Left renal cortex interstitium (tissue), 4 donors: Measurements from ENCODE around the gene RNF34. TPM values are rescaled to one million over a fixed set of nuclear protein-coding genes. Genes with fewer than 3 reads are reported as not detected.
"Not testable (repeated sequence)": the region's sequence is repeated elsewhere in the genome, so short reads cannot be mapped to it uniquely, and the experiment has no call there.

Experiments used
- DNase-seq, 4 donors: peaks; one replicate each; pipeline ENCODE4 v3.0.0-alpha.2; 2013; ENCODE audit warnings: low read depth in 4 of 4, low spot score in 2 of 4, missing footprints in 1 of 4
- polyA plus RNA-seq, 4 donors: library from polyadenylated mRNA; unstranded; fragments of 120-200 nt; gene quantifications; one replicate each; pipeline ENCODE4 v1.2.1, GENCODE V29; 2013; ENCODE audit not compliant: insufficient read length in 4 of 4

The RNF34 gene, protein sequence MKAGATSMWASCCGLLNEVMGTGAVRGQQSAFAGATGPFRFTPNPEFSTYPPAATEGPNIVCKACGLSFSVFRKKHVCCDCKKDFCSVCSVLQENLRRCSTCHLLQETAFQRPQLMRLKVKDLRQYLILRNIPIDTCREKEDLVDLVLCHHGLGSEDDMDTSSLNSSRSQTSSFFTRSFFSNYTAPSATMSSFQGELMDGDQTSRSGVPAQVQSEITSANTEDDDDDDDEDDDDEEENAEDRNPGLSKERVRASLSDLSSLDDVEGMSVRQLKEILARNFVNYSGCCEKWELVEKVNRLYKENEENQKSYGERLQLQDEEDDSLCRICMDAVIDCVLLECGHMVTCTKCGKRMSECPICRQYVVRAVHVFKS
- polyA plus RNA-seq: 10 to 100 TPM; 39.5 to 50.4 (median 45.7) TPM

DNA sequence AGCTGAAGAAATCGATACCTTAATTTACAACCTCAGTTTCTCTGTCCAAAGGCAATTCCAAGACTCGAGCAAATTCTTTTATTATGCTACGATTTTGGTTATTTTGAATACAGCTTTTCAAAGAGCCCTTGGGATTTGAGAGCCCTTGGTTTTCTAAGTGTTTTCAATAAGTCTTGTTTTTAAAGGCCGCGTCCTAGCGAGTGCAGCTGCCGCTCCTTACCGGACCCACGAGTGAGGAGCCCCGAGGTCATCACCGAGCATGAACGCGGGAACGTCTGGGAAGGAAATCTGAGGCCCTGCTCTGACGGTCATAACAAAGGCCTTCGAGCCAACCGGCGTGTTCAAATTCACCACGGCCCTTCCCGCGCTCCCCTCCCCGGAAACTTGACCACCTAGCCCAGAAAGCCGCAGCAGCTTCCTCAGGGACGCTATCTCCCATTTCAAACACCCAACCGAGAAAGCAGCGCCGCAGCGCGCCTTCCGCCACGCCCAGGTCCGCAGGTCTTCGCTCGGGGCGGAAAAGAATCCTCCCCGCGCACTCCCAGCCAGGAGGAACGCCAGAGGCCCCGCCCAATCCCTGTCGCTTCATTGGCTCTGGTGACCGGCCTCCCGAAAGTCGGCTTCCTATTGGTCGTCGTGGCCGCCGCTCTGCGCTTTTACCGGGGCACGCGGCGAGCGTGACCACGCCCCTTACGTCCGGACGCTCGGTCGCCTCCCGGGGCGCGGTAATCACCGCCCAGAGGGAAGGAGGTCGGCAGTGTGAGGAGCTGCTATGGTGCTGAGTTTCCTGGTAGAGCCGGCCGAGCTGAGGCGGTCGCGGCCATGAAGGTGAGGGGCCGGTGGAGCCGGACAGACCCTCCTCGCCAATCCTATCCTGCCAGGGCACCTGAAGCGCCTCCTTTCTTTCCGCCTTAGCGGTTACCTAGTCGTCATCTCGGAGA lies at the start of gene RNF34:
TSS of gene RNF34 (plus strand) at position 728 of the 941 bp plus-strand sequence. CDS start at position 823, 95 bp downstream.
- DNase-seq: peak; percentile 93 to 98 (median 96)

DNA sequence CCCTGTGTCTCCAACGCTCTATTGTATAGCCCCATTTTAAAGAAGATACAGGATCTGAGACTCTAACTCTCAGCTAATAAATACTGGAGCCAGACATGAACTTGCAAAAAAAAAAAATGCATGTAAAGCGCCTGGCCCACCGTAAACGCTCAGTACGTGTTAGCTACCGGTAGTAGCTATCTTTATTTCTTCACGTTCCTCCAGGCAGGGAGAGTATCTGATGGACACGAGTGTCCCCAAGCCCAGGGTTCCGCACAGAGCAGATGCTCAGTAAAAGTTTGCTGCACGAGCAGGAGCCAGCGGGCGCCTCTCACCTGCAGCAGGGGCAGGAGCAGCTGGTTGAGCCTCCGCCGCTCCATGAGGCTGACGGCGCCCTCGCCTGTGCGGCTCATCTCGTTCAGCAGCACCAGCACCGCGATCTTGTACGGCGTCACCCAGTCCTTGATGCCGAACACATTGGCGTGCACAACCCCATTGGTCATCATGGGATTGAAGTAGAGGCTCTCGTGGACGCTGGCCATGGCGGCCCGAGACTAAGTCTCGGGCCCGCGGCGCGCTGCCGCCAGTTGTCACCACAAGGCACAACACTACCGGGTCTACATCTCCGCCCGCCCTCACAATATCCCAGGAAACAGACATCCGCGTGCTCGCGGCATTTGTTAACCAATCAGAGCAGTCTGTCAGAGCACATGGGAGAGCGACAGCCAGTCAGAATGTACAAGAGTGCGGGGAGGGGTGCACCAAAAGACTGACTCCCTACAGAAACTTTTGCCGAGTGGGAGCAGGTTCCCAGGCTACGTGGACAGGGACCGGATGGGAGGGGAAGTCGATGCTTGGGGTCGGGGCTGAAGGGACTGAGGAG lies 47.9 kb upstream of the RNF34 start, which contains the start of gene ANAPC5:
TSS of gene ANAPC5 (minus strand) at position 592 of the 862 bp plus-strand sequence. CDS start at position 521, 71 bp downstream.
- DNase-seq: peak; percentile 88 to 97 (median 96)

GRCh38 chr12:121352682-121353018 lies 47.3 kb upstream of the RNF34 start:
- DNase-seq: peak in 1 of 4 donors; percentile 27

DNA sequence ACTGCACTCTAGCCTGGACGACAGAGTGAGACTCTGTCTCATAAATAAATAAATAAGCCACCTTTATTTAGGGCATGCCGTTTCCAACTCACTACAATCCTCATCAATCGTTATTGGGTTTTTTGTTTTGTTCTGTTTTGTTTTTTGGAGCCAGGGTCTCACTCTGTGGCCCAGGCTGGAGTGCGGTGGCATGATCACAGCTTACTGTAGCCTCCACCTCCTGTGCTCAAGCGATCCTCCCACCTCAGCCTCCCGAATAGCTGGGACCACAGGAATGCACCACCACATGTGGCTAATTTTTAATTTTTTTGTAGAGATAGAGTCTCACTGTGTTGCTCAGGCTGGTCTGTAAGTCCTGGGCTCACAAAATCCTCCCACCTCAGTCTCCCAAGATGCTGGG lies 44.1 kb upstream of the RNF34 start:
- no peak for DNase-seq

GRCh38 chr12:121356657-121357056 lies 43.3 kb upstream of the RNF34 start:
- no peak for DNase-seq

DNA sequence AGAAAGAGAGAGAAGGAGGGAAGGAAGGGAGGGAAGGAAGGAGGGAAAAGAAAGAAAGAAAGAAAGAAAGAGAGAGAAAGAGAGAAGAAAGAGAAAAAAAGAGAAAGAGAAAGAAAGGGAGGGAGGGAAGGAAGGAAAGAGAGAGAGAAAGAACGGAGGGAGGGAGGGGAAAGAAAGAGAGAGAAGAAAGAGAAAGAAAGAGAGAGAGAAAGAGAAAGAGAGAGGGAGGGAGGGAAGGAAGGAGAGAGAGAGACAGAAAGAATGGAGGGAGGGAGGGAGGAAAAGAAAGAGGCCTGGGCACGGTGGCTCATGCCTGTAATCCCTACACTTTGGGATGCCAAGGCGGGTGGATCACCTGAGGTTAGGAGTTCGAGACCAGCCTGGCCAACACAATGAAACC lies 42.6 kb upstream of the RNF34 start:
- no peak for DNase-seq

DNA sequence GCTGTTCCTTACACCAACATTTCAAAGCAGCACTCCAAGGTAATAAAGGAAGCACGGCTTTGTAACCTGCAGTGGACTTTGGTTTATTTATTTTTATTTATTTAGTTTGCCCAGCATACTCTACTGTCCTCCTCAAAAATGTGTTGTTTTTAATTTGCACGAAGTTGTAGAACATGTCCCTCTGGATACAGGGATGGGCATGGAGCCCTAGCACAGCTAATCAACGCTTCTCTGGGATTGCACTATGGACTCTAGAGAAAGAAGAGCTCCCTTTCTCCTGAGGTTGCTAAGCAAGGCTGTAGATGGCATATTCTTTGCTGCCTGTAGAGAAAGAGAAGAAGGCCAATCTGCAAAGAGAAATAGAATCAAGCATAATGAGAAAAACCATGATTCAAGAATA lies 41.8 kb upstream of the RNF34 start:
- DNase-seq: no peak

DNA sequence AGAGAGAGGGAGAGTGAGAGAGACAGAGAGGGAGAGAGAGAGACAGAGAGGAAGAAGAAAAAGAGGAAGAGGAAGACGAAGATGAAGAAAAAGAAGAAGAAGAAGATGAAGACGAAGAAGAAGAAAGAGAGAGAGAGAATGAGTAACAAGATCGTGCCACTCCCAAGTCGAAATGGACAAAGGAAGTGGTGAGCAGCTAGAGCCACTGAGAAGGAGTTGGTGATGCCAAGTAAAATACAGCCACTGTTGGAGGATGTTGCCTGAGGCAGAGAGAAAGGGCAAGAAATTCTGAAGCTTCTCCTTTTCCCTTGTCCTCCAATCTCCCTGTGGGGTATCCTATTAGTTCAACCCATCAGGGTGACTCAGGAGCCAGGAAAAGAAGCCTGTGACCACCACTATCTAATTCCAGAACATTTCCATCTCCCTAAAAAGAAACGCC lies 35.2 kb upstream of the RNF34 start:
- no peak for DNase-seq

GRCh38 chr12:121365416-121366062 lies 34.4 kb upstream of the RNF34 start:
- DNase-seq: no peak

GRCh38 chr12:121366063-121366459 lies 33.9 kb upstream of the RNF34 start:
- DNase-seq: peak in 1 of 4 donors; percentile 27

DNA sequence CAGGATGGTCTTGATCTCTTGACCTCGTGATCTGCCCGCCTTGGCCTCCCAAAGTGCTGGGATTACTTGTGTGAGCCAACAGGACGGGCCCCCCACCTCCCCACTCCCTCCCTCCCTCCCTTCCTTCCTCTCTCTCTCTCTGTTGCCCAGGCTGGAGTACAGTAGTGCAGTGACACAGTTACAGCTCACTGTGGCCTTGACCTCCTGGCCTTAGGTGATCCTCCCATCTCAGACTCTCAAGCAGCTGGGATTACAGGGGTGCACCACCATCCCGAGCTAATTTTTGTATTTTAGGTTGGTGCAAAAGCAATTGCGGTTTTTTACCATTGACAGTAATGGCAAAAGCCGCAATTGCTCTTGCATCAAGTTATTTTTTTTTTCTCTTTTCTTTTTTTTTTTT lies 28.5 kb upstream of the RNF34 start:
- DNase-seq: no peak

DNA sequence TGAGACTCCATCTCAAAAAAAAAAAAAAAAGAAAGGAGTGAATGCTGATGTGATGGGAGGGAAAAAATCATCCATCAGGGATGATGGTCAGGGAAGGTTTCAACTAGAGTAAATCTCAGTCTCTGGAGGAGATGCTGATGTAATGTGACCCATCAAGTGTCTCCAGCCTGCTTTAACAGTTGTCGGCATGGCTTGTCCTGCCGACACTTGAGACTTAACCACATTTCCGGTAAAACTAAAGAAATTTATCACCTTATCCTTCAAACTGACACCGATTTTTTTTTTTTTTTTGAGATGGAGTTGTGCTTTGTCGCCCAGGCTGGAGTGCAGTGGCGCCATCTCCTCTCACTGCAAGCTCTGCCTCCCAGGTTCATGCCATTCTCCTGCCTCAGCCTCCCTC lies 26.2 kb upstream of the RNF34 start:
- DNase-seq: no peak

DNA sequence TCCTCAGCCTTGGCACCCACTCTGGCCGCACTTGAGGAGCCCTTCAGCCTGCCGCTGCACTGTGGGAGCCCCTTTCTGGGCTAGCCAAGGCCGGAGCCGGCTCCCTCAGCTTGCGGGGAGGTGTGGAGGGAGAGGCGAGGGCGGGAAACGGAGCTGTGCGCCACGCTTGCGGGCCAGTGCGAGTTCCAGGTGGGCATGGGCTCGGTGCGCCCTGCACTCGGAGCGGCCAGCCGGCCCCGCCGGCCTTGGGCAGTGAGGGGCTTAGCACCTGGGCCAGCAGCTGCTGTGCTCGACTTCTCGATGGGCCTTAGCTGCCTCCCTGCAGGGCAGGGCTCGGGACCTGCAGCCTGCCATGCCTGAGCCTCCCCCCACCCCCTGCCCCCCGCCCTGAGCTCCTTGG lies 25.6 kb upstream of the RNF34 start:
- DNase-seq: not testable (repeated sequence)

DNA sequence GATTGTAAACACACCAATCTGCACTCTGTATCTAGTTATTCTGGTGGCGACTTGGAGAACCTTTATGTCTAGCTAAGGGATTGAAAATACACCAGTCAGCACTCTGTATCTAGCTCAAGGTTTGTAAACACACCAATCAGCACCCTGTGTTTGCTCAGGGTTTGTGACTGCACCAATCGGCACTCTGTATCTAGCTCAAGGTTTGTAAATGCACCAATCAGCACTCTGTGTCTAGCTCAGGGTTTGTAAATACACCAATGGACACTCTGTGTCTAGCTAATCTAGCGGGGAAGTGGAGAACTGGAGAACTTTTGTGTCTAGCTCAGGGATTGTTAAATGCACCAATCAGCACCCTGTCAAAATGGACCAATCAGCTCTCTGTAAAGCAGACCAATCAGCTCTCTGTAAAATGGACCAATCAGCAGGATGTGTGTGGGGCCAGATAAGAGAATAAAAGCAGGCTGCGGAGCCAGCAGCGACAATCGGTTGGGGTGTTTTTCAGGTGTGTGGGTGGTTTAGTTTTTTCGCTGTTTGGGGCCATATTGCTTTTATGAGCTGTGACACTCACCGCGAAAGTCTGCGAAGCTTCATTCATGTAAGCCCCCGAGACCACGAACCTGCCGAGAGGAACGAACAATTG lies 24.9 kb upstream of the RNF34 start:
- not testable (repeated sequence) for DNase-seq

GRCh38 chr12:121376754-121377697 lies 22.9 kb upstream of the RNF34 start:
- DNase-seq: no peak

- DNase-seq: no peak
These were observed 21.2 kb upstream of the RNF34 start for GRCh38 chr12:121378736-121379135.

- DNase-seq: no peak
These were observed 20.0 kb upstream of the RNF34 start for GRCh38 chr12:121379945-121380344.

DNA sequence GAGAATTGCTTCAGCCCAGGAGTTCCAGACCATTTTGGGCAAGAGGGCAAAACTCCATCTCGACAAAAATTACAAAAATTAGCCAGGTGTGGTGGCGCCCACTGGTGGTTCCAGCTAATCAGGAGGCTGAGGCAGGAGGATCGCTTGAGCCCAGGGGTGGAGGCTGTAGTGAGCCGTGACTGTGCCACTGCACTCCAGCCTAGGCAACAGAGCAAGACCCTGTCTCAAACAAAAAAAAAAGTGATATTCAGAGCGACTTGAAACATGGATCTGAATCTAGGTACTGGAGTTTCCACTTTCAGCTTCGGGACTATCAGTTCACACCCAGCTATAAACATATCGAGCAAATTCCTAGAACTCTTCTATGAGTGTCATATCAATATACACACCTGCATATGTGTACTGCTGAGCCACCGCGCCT lies 16.3 kb upstream of the RNF34 start:
- no peak for DNase-seq
